ENCODE results near the gene DQX1.

Gene DQX1

DNA sequence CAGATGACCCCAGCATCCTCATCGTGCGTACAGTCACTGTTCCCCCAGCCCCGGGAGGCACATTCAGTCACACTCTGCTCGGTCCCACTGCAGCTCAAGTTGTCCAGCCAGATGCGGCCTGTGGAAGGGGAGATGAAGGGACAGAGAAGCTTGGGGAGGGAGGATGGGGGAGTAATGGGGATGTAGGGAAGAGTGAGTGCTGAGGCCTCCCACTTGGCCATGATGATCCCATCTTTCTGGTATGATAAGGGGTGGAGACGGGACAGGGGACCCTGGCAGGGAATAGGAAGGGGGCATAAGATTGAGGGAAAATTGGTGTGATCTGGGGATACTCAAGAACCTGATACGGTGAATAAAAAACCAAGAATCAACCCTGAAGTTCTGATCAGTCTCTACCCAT is 24.2 kb upstream of the DQX1 start:
- TF ChIP-seq, protein P1, sequence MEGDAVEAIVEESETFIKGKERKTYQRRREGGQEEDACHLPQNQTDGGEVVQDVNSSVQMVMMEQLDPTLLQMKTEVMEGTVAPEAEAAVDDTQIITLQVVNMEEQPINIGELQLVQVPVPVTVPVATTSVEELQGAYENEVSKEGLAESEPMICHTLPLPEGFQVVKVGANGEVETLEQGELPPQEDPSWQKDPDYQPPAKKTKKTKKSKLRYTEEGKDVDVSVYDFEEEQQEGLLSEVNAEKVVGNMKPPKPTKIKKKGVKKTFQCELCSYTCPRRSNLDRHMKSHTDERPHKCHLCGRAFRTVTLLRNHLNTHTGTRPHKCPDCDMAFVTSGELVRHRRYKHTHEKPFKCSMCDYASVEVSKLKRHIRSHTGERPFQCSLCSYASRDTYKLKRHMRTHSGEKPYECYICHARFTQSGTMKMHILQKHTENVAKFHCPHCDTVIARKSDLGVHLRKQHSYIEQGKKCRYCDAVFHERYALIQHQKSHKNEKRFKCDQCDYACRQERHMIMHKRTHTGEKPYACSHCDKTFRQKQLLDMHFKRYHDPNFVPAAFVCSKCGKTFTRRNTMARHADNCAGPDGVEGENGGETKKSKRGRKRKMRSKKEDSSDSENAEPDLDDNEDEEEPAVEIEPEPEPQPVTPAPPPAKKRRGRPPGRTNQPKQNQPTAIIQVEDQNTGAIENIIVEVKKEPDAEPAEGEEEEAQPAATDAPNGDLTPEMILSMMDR (IDR thresholded peaks at IDR 0.05; ENCODE audit: control insufficient read depth, extremely low read depth, insufficient read depth) = no peak
- DNase-seq (ENCODE audit: low read depth) = no peak
- no peak overlapping the region; the same call in 1 of the 2 replicates for H3K4me3 ChIP-seq (ENCODE audit: low read depth, low read length)

DNA sequence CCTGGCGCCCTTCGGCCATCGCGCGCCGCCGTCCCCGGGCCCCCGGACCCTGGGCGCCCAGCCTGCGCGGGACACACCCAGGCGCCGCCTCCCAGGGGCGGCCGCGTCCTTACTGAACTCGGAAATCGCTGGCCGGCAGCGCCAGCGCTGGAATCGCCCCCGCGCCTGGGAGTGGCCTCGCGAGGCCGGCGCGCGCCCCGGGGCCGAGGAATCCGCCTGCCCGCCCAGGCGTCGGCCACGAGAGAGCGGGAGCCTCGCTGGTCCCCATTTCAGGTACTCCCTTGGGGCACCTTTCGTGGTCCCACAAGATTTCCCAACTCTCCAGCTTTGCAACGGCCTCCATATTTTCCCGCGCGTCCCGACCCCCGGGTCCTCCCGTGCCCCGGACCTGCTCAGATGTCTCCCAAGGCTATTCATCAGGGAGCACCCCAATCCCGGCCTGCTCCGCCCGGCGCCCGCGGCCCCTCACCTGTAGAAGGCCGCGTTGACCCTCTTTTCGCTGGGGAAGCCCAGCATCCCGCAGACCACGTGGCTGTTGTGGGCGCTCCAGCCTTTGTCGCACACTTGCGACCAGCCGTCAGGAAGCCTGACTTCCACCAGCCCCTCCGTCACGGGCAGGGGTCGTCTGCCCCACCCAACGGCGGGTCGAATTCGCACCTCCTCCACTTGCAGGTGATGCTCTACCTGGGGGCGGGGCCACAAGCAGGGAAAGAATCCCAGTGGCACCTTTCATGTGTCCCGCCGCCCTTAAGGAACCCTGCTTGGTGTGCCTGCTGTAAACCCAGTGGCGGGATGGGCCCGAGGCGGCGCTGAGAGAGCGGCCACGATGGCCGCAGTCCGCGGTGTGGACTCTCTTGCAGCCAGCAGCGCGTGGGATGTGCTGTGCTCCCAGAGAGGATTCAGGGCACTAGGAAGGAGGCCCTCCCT is 23.1 kb upstream of the DQX1 start:
- TF ChIP-seq, protein P1 (IDR thresholded peaks at IDR 0.05; ENCODE audit: control insufficient read depth, extremely low read depth, insufficient read depth) = no peak
- peak overlapping the region; percentile 60 for H3K4me3 ChIP-seq (ENCODE audit: low read depth, low read length)
- DNase-seq (ENCODE audit: low read depth) = no peak

DNA sequence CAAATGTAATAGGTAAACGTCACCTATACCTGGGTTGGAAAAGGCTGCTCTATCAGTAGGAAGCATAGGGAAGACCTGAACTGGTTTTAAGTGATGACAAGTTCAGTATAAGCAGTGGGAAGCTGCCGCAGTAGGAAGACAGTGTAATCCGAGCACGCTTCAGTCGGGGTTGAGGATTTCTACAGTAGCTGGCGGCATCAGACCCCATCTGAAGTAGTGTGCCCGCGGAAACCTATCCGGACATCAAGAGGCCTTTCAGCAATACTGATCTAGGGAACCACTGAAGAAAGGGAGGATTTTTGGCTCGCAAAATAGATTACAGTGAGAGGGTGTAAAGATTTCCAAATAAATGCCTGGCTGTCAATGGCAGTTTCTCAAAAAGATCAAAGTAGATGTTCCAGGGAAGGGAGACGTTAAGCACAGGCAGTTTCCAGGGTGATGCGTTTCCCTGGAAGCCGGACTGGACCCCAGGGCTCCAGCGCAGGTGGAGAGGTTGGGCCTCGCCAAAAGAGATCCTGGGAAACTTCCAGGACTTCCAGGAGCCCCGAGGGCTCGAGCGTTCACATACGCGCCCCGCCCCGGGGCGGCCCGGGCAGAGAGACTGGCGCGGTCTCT is 22.4 kb upstream of the DQX1 start:
- no peak for DNase-seq (ENCODE audit: low read depth)
- H3K4me3 ChIP-seq (ENCODE audit: low read depth, low read length) = peak overlapping the region; percentile 60
- TF ChIP-seq, protein P1 (IDR thresholded peaks at IDR 0.05; ENCODE audit: control insufficient read depth, extremely low read depth, insufficient read depth) = no peak

DNA sequence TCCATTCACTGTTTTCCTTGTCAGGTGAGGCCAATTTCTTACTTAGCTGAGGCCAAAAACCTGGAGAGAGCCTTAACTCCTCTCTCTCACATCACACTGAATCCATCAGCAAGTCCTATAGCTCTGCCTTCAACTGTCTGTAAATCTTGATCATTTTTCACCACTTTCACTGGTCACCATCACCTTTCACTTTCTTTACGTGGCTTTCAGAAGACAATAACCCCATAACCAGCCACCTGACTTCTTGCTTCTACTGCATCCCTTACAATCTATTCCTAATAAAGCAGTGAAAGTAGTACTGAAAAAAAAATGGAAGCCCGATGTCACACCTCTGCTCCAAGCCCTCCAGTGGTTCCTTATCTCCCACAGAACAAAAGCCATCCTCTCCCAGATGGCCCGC is 20.0 kb upstream of the DQX1 start:
- DNase-seq (ENCODE audit: low read depth) = no peak
- TF ChIP-seq, protein P1 (IDR thresholded peaks at IDR 0.05; ENCODE audit: control insufficient read depth, extremely low read depth, insufficient read depth) = no peak
- no peak overlapping the region for H3K4me3 ChIP-seq (ENCODE audit: low read depth, low read length)

DNA sequence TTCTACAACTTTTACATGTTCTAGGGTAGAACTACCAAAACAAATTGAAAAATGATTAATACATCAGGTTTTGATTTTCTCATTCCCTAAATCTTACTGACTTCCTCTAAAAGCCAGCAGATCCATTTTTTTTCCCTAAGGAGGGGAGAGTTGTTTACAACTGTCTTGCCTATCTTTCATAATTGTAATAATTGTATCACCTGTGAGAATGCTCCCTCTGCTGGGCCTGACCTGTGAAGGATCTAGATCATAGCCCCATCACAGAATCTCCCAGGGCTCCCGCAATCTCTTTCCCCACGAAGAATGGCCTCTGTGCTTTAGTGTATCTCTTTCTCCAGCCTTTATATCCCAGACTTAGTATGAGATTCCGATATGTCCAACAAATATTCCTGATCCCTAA is 18.6 kb upstream of the DQX1 start:
- DNase-seq (ENCODE audit: low read depth) = no peak
- H3K4me3 ChIP-seq (ENCODE audit: low read depth, low read length) = no peak overlapping the region
- TF ChIP-seq, protein P1 (IDR thresholded peaks at IDR 0.05; ENCODE audit: control insufficient read depth, extremely low read depth, insufficient read depth) = 0 out of 2 replicates have a peak, but pooled peaks have one; percentile 20

DNA sequence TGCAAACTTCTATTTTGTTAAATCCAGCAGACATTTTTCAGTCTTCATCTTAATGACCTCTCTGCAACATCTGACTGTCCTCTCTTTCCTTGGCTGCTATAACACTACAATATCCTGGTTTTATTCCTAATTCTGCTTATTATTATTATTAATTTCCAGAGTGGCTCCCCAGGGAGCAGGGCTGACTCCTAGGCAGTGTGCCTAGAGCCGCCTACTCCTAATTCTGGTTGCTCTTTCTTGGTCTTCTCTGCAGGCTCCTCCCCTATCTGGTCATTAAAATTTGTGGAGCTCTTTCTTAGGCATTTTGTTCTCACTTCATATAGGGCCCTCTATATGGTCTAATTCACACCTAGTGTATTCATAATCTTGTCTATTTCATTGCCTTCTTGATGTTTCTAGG is 16.9 kb upstream of the DQX1 start:
- TF ChIP-seq, protein P1 (IDR thresholded peaks at IDR 0.05; ENCODE audit: control insufficient read depth, extremely low read depth, insufficient read depth) = no peak
- DNase-seq (ENCODE audit: low read depth) = no peak
- no peak overlapping the region for H3K4me3 ChIP-seq (ENCODE audit: low read depth, low read length)

All from LNCaP clone FGC (cell line).